GM21390 (cell line): ENCODE results near the gene GPR153.

ENCODE experiments used
- ATAC-seq: cut with Tn5 transposase; IDR thresholded peaks from one replicate; pipeline ENCODE4 v1.9.1; 2021; ENCODE audit not compliant: unreplicated experiment

GPR153 gene

DNA sequence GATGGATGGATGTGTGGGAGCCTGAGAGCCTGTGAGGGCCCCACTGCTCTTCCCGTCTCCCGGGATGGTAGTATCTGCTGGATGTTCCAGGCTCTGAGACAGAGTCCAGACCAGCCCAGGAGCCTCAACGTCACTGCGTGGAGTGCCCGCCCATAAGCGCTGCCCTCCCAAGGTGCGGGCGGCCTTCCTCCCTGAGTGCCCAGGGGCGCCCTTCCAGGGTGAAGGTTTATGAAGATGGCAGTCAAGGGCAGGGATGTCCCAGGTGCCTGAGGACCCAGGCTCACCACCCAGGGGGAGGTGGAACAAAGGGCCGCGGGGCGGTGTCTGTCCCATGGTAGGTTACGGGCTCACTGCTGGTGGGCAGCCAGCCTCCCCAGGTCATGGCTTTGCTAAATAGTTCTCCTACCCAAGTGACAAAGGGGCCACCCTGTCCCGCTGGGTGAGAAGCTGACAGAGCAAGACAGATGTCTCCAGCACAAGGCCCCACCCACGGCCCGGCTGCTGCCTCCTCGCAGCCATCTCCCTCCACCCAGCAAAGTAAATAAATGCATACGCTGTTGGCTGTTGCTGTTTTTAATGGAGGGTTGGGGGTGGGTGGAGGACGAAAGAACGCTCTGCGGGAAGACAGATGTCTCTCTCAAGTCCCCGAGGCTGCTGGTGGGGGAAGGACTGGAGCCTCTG lies 9.0 kb upstream of the GPR153 start:
- no peak for ATAC-seq

DNA sequence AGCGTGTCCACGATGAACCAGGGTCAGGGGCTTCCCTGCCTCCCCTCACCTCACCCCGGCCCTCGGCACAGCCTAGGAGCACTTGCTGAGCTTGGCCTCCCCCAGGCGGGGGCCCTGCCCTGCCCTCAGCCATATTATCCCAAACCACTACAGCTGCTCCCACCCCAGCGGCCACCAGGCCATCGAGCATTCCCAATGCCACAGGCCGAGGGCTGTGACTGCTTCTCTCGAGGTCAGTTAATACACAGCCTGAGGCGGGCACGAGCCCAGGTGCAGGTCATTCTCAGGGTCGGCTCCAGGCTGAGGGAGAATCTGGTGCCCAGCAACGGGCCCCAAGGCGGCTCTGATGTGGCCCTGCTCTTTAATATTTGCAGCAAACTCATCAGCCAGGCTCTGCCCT lies 8.4 kb upstream of the GPR153 start:
- no peak for ATAC-seq

- no peak for ATAC-seq
Measured at GRCh38 chr1:6268415-6268814, 7.5 kb upstream of the GPR153 start.

GRCh38 chr1:6267686-6268322 lies 6.9 kb upstream of the GPR153 start:
- ATAC-seq = no peak

DNA sequence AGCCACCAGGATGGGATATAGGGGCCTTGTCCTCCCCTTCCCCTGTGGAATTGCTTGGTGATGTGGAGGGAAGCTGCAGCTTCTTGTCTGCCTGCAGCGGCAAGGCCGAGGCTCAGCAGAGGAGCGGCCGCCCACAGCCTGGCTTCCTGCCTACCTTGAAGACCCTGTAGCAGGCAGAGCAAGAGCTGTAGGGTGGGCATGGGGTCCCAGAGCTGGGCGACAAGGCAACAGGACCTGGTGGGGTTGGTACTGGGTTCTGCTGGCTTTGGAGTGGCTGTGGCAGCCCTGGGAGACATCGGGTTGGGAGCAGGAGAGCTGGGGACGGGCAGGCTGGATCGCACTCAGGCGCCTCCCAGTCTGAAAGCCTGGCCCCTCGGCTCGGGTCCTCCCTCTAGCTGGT lies 5.7 kb upstream of the GPR153 start:
- no peak for ATAC-seq

GRCh38 chr1:6265151-6265550 lies 4.3 kb upstream of the GPR153 start:
- no peak for ATAC-seq

GRCh38 chr1:6263716-6264115 lies 2.8 kb upstream of the GPR153 start:
- ATAC-seq = no peak

GRCh38 chr1:6262555-6263420 lies 1.9 kb upstream of the GPR153 start:
- ATAC-seq = no peak

DNA sequence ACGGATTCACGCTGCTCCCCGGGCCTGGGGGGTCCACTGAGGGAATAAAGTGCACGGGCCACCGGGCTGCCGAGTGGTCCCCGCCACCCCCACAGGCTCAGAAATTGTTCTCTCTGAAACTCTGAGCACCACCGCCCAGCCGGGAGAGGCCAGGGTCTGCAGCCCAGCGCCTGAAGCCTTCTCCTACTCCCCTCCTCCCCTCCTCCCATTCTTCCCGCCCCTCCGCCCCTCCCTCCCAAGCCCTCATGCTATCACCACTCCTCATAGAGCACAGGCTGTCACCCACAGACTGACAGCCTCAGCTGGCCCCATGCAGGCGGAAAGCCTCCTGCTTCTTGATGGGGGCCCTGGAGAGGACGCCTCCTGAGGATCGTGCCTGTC lies 707 bp upstream of the GPR153 start:
- ATAC-seq = no peak

DNA sequence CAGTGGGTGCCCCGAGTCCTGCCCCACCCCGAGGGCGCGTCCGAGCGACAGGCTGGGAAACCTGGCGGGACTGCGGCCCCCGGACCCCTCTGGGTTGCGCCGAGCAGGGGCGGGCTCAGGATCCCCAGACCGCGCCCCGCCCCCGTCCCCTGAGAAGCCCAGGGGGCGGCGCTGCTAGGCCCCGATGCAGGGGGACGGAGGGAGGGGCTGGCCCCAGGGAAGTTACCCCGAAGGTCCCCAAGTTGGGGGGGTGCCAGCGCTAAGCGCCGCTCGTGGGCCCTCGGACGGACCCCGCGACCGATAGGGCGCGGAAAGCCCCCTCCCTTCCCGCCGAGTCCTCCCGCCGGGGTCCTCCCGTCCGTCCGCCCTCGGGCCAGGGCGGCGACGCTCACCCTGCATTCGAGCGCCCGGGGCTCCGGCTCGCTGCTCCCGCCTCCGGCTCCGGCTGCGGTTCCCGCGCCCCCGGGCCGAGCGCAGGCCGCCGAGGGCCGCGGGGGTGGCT lies 414 bp downstream of the GPR153 start:
- ATAC-seq = no peak

GRCh38 chr1:6259491-6260362 lies 1.2 kb downstream of the GPR153 start:
- ATAC-seq = peak; percentile 59

DNA sequence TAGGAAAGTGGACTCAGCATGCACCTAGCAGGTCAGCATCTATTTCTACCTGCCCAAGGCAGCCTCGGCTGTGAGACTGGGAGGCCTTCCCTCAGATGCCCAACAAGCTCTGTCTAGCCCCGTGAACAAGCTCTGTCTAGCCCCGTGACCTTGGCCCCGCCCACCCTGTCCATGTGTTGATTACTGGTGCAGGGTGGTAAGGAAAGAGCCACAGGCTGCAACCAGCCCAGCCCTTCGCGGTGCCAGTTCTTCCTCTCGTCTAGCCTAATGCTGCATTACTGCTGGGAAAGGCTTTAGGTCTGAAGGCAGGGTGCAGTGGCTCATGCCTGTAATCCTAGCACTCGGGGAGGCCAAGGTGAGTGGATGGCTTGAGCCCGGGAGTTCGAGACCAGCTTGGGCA lies 2.2 kb downstream of the GPR153 start:
- ATAC-seq = no peak

GRCh38 chr1:6257541-6258069 lies 3.3 kb downstream of the GPR153 start:
- no peak for ATAC-seq

DNA sequence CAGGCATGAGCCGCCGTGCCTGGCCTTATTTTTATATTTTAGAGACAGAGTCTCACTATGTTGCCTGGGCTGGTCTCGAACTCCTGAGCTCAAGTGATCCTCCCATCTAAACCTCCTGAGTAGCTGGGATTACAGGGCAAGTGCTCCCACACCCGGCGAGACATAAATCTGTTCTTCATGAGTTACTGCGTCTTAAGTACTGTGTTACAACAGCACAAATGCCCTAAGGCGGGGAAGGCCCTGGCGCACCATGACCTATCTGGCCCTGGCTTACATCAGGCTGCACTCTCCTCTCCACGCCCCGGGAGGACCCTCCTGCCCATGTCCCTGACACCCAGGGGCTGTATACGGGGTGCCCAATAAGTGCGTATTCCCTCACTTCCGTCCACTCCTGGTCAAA lies 4.3 kb downstream of the GPR153 start:
- ATAC-seq = no peak

- ATAC-seq = no peak
Measured at GRCh38 chr1:6254691-6255090, 6.2 kb downstream of the GPR153 start.

- no peak for ATAC-seq
Measured at GRCh38 chr1:6253380-6253779, 7.5 kb downstream of the GPR153 start.

GRCh38 chr1:6252374-6252710 lies 8.6 kb downstream of the GPR153 start:
- no peak for ATAC-seq

GRCh38 chr1:6251681-6252373 lies 9.1 kb downstream of the GPR153 start:
- no peak for ATAC-seq

- no peak for ATAC-seq
Measured at GRCh38 chr1:6251233-6251632, 9.7 kb downstream of the GPR153 start.
